ENCODE results near the gene UBASH3B.

Gene UBASH3B

GRCh38 chr11:122772945-122773344 is 117.4 kb downstream of the UBASH3B start:
- Histone ChIP-seq H3K4me3 (ENCODE audit: low read length) (no peak overlapping the region), H3K27ac (ENCODE audit: low read length) (no peak overlapping the region), H3K9ac (ENCODE audit: low read depth, low read length) (no peak overlapping the region), H3K4me1 (ENCODE audit: insufficient read depth, low read length) (0 out of 2 replicates have a peak, but pooled peaks cover 2% of the 10 kb centered on the region), H3K9me3 (ENCODE audit: insufficient read depth, low read depth, low read length) (no peaks in the 10 kb centered on the region), H3K27me3 (ENCODE audit: insufficient read depth, low read length) (no peaks in the 10 kb centered on the region), H3K36me3 (ENCODE audit: insufficient read depth, low read depth, low read length) (no peaks in the 10 kb centered on the region)

- H3K9ac ChIP-seq (ENCODE audit: low read depth, low read length): no peak overlapping the region
Measured at GRCh38 chr11:122773781-122774266, 118.3 kb downstream of the UBASH3B start.

GRCh38 chr11:122775675-122776271 is 120.3 kb downstream of the UBASH3B start:
- H3K4me3 ChIP-seq (ENCODE audit: low read length): no peak overlapping the region

More at GRCh38 chr11:122773781-122774266, 118.3 kb downstream of the UBASH3B start:
- no peaks in the 10 kb centered on the region for H3K36me3 ChIP-seq (ENCODE audit: insufficient read depth, low read depth, low read length)
- 0 out of 2 replicates have a peak, but pooled peaks cover 2% of the 10 kb centered on the region for H3K4me1 ChIP-seq (ENCODE audit: insufficient read depth, low read length)
- H3K27me3 ChIP-seq (ENCODE audit: insufficient read depth, low read length): no peaks in the 10 kb centered on the region
- no peak overlapping the region for H3K4me3 ChIP-seq (ENCODE audit: low read length)
- H3K27ac ChIP-seq (ENCODE audit: low read length): no peak overlapping the region
- no peaks in the 10 kb centered on the region for H3K9me3 ChIP-seq (ENCODE audit: insufficient read depth, low read depth, low read length)

GRCh38 chr11:122776546-122776945 is 121.0 kb downstream of the UBASH3B start:
- Histone ChIP-seq H3K4me3 (ENCODE audit: low read length) (no peak overlapping the region), H3K27me3 (ENCODE audit: insufficient read depth, low read length) (no peaks in the 10 kb centered on the region), H3K9me3 (ENCODE audit: insufficient read depth, low read depth, low read length) (no peaks in the 10 kb centered on the region), H3K36me3 (ENCODE audit: insufficient read depth, low read depth, low read length) (no peaks in the 10 kb centered on the region), H3K27ac (ENCODE audit: low read length) (no peak overlapping the region), H3K4me1 (ENCODE audit: insufficient read depth, low read length) (0 out of 2 replicates have a peak, but pooled peaks cover 2% of the 10 kb centered on the region), H3K9ac (ENCODE audit: low read depth, low read length) (no peak overlapping the region)

More at GRCh38 chr11:122775675-122776271, 120.3 kb downstream of the UBASH3B start:
- Histone ChIP-seq H3K27ac (ENCODE audit: low read length) (no peak overlapping the region), H3K27me3 (ENCODE audit: insufficient read depth, low read length) (no peaks in the 10 kb centered on the region), H3K4me1 (ENCODE audit: insufficient read depth, low read length) (0 out of 2 replicates have a peak, but pooled peaks cover 2% of the 10 kb centered on the region), H3K9me3 (ENCODE audit: insufficient read depth, low read depth, low read length) (no peaks in the 10 kb centered on the region), H3K36me3 (ENCODE audit: insufficient read depth, low read depth, low read length) (no peaks in the 10 kb centered on the region), H3K9ac (ENCODE audit: low read depth, low read length) (no peak overlapping the region)

GRCh38 chr11:122777343-122777742 is 121.8 kb downstream of the UBASH3B start:
- Histone ChIP-seq H3K27ac (ENCODE audit: low read length) (no peak overlapping the region), H3K36me3 (ENCODE audit: insufficient read depth, low read depth, low read length) (no peaks in the 10 kb centered on the region), H3K4me3 (ENCODE audit: low read length) (no peak overlapping the region), H3K27me3 (ENCODE audit: insufficient read depth, low read length) (no peaks in the 10 kb centered on the region), H3K9me3 (ENCODE audit: insufficient read depth, low read depth, low read length) (no peaks in the 10 kb centered on the region), H3K4me1 (ENCODE audit: insufficient read depth, low read length) (0 out of 2 replicates have a peak, but pooled peaks cover 2% of the 10 kb centered on the region), H3K9ac (ENCODE audit: low read depth, low read length) (no peak overlapping the region)

GRCh38 chr11:122778148-122778547 is 122.6 kb downstream of the UBASH3B start:
- Histone ChIP-seq H3K9me3 (ENCODE audit: insufficient read depth, low read depth, low read length) (no peaks in the 10 kb centered on the region), H3K9ac (ENCODE audit: low read depth, low read length) (no peak overlapping the region), H3K27me3 (ENCODE audit: insufficient read depth, low read length) (no peaks in the 10 kb centered on the region), H3K4me3 (ENCODE audit: low read length) (no peak overlapping the region), H3K27ac (ENCODE audit: low read length) (no peak overlapping the region), H3K4me1 (ENCODE audit: insufficient read depth, low read length) (0 out of 2 replicates have a peak, but pooled peaks cover 2% of the 10 kb centered on the region), H3K36me3 (ENCODE audit: insufficient read depth, low read depth, low read length) (no peaks in the 10 kb centered on the region)

GRCh38 chr11:122779047-122779629 is 123.6 kb downstream of the UBASH3B start:
- Histone ChIP-seq H3K27ac (ENCODE audit: low read length) (no peak overlapping the region), H3K4me1 (ENCODE audit: insufficient read depth, low read length) (0 out of 2 replicates have a peak, but pooled peaks cover 2% of the 10 kb centered on the region), H3K9ac (ENCODE audit: low read depth, low read length) (no peak overlapping the region), H3K36me3 (ENCODE audit: insufficient read depth, low read depth, low read length) (no peaks in the 10 kb centered on the region), H3K9me3 (ENCODE audit: insufficient read depth, low read depth, low read length) (no peaks in the 10 kb centered on the region), H3K27me3 (ENCODE audit: insufficient read depth, low read length) (no peaks in the 10 kb centered on the region), H3K4me3 (ENCODE audit: low read length) (no peak overlapping the region)

- peaks cover 2% of the 10 kb centered on the region; the same call in 1 of the 2 replicates for H3K4me1 ChIP-seq (ENCODE audit: insufficient read depth, low read length)
- H3K27me3 ChIP-seq (ENCODE audit: insufficient read depth, low read length): no peaks in the 10 kb centered on the region
- H3K36me3 ChIP-seq (ENCODE audit: insufficient read depth, low read depth, low read length): no peaks in the 10 kb centered on the region
- H3K9ac ChIP-seq (ENCODE audit: low read depth, low read length): no peak overlapping the region
- no peaks in the 10 kb centered on the region for H3K9me3 ChIP-seq (ENCODE audit: insufficient read depth, low read depth, low read length)
- H3K27ac ChIP-seq (ENCODE audit: low read length): no peak overlapping the region
- no peak overlapping the region for H3K4me3 ChIP-seq (ENCODE audit: low read length)
Measured at GRCh38 chr11:122780296-122780949, 124.9 kb downstream of the UBASH3B start.

- Histone ChIP-seq H3K4me1 (ENCODE audit: insufficient read depth, low read length) (peaks cover 2% of the 10 kb centered on the region; the same call in 1 of the 2 replicates), H3K36me3 (ENCODE audit: insufficient read depth, low read depth, low read length) (no peaks in the 10 kb centered on the region), H3K9me3 (ENCODE audit: insufficient read depth, low read depth, low read length) (no peaks in the 10 kb centered on the region), H3K27ac (ENCODE audit: low read length) (no peak overlapping the region), H3K27me3 (ENCODE audit: insufficient read depth, low read length) (no peaks in the 10 kb centered on the region), H3K4me3 (ENCODE audit: low read length) (no peak overlapping the region), H3K9ac (ENCODE audit: low read depth, low read length) (no peak overlapping the region)
Measured at GRCh38 chr11:122781378-122782195, 126.1 kb downstream of the UBASH3B start.

- Histone ChIP-seq H3K4me3 (ENCODE audit: low read length) (no peak overlapping the region), H3K27me3 (ENCODE audit: insufficient read depth, low read length) (no peaks in the 10 kb centered on the region), H3K9me3 (ENCODE audit: insufficient read depth, low read depth, low read length) (no peaks in the 10 kb centered on the region), H3K9ac (ENCODE audit: low read depth, low read length) (no peak overlapping the region), H3K4me1 (ENCODE audit: insufficient read depth, low read length) (no peaks in the 10 kb centered on the region; the same call in 1 of the 2 replicates), H3K36me3 (ENCODE audit: insufficient read depth, low read depth, low read length) (no peaks in the 10 kb centered on the region), H3K27ac (ENCODE audit: low read length) (no peak overlapping the region)
Measured at GRCh38 chr11:122782222-122782621, 126.7 kb downstream of the UBASH3B start.

GRCh38 chr11:122784325-122784955 is 128.9 kb downstream of the UBASH3B start:
- no peaks in the 10 kb centered on the region for H3K27me3 ChIP-seq (ENCODE audit: insufficient read depth, low read length)
- no peak overlapping the region for H3K4me3 ChIP-seq (ENCODE audit: low read length)
- no peaks in the 10 kb centered on the region for H3K9me3 ChIP-seq (ENCODE audit: insufficient read depth, low read depth, low read length)
- no peaks in the 10 kb centered on the region for H3K36me3 ChIP-seq (ENCODE audit: insufficient read depth, low read depth, low read length)
- no peak overlapping the region for H3K27ac ChIP-seq (ENCODE audit: low read length)
- H3K9ac ChIP-seq (ENCODE audit: low read depth, low read length): no peak overlapping the region
- H3K4me1 ChIP-seq (ENCODE audit: insufficient read depth, low read length): no peaks in the 10 kb centered on the region; the same call in 1 of the 2 replicates
